MM.1S (cell line): ENCODE data around the gene COX10.

ENCODE experiments used
- EZH2 ChIP-seq: fragments of 300-600 bp; sonication (generic); optimal IDR thresholded peaks from 2 replicates; pipeline ENCODE3; 2017; ENCODE audit warnings: low read depth, mild to moderate bottlenecking, antibody characterized with exemption, low read length, mixed read lengths
- EZH2phosphoT487 ChIP-seq: fragments of 300-600 bp; sonication (generic); IDR thresholded peaks from 2 replicates; pipeline ENCODE4 v1.6.1; 2018; ENCODE audit warnings: antibody characterized with exemption, low read length
- TF ChIP-seq, protein P1 (sequence below): fragments of 300-600 bp; sonication (generic); IDR thresholded peaks from 2 replicates; pipeline ENCODE4 v1.5.1; 2016; ENCODE audit warnings: antibody characterized with exemption, low read length, mixed read lengths

GRCh38 chr17:14124854-14125253 lies 55.5 kb downstream of the COX10 start:
- TF ChIP-seq, protein P1, sequence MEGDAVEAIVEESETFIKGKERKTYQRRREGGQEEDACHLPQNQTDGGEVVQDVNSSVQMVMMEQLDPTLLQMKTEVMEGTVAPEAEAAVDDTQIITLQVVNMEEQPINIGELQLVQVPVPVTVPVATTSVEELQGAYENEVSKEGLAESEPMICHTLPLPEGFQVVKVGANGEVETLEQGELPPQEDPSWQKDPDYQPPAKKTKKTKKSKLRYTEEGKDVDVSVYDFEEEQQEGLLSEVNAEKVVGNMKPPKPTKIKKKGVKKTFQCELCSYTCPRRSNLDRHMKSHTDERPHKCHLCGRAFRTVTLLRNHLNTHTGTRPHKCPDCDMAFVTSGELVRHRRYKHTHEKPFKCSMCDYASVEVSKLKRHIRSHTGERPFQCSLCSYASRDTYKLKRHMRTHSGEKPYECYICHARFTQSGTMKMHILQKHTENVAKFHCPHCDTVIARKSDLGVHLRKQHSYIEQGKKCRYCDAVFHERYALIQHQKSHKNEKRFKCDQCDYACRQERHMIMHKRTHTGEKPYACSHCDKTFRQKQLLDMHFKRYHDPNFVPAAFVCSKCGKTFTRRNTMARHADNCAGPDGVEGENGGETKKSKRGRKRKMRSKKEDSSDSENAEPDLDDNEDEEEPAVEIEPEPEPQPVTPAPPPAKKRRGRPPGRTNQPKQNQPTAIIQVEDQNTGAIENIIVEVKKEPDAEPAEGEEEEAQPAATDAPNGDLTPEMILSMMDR, result no peak
- TF ChIP-seq EZH2phosphoT487 (no peak), EZH2 (no peak)
